NCI-H2227 (cell line): ENCODE results near the gene CNDP1.
"Not testable (repeated sequence)": the region's sequence is repeated elsewhere in the genome, so short reads cannot be mapped to it uniquely, and the experiment has no call there.

Experiments
- DNase-seq: peaks from one replicate; lab custom pipeline; 2025; ENCODE audit not compliant: unreplicated experiment; lab: John Stamatoyannopoulos, UW

The CNDP1 gene, protein sequence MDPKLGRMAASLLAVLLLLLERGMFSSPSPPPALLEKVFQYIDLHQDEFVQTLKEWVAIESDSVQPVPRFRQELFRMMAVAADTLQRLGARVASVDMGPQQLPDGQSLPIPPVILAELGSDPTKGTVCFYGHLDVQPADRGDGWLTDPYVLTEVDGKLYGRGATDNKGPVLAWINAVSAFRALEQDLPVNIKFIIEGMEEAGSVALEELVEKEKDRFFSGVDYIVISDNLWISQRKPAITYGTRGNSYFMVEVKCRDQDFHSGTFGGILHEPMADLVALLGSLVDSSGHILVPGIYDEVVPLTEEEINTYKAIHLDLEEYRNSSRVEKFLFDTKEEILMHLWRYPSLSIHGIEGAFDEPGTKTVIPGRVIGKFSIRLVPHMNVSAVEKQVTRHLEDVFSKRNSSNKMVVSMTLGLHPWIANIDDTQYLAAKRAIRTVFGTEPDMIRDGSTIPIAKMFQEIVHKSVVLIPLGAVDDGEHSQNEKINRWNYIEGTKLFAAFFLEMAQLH

DNA sequence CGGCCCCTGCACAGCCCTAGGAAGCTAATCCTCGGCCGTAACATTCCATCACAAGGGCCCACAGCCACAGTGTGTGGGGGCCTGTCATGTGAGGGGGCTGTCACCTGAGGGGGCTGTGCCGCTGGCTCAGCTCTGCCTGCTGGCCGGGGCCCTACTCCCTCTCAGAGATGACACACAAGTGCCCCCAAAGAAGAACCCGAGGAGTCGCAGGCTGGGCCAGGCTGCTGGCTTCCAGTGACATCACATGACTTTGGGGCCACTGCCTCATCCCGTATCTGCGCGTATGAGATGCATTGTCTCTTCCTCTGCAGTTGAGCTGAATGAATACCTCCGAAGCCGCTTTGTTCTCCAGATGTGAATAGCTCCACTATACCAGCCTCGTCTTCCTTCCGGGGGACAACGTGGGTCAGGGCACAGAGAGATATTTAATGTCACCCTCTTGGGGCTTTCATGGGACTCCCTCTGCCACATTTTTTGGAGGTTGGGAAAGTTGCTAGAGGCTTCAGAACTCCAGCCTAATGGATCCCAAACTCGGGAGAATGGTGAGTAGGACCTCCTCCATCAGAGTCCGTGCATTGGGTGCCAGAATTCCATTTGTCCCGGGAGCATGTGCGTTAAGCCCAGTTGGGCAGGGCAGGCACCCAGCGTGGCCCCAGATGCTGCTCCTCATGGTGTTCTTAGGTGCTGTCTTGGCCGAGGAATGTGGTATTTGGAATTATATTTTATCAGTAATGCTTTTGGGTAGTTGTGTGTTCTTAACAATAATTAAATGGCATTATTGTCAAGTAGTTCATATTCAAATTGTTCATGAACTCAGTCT is at the start of gene CNDP1:
Gene CNDP1 (plus strand): TSS at position 351 of the 820 bp plus-strand sequence. CDS start 168 bp downstream, at position 519.
- DNase-seq: no peak

DNA sequence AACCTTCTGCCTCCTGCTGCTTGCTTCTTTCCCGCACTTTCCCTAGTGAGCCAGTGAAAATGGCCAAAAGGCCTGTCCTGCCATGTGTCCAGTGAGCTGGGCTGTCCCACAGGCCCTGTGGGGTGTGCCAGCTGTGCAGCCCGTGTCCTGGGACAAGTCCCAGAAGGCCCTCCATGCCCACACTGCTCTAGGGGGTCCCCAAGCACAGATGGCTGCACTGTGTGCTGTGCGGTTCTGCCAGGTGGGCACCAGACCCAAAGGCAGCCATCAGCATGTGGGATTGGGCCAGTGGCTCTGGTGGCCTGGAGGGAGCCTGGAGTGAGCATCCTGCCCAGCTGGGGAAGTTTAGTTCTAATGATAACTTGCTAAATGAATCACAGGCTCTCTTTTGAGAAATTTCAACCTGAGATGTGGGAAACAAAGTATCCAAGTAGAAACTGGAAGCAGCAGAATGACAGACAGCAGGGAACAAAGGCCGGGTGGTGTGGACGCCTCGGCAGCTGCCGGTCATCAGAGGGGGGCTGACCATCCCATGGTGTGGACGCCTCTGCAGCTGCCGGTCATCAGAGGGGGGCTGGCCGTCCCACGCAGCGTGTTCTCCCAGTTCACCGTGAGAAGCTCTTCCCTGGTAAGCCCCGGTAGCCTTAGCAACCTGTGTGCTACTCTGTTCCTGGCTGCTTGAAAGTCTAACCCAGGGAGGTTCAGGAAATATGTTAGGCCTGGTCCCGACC is 48.0 kb upstream of the CNDP1 start:
- DNase-seq: no peak

DNA sequence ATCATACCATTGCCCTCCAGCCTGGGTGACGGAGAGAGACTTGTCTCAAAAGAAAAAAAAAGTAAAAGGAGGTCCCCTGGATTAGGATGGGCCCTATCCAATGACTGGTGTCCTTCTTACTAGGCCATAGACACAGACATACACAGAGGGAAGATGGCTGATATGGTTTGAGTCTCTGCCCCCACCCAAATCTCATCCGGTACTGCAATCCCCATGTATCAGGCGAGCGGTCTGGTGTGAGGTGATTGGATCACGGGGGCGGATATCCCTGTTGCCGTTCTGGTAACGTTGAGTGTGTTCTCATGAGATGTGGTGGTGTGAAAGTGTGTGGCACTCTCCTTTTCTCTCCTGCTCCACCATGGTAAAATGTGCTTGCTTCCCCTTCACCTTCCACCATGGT is 45.9 kb upstream of the CNDP1 start:
- no peak for DNase-seq

DNA sequence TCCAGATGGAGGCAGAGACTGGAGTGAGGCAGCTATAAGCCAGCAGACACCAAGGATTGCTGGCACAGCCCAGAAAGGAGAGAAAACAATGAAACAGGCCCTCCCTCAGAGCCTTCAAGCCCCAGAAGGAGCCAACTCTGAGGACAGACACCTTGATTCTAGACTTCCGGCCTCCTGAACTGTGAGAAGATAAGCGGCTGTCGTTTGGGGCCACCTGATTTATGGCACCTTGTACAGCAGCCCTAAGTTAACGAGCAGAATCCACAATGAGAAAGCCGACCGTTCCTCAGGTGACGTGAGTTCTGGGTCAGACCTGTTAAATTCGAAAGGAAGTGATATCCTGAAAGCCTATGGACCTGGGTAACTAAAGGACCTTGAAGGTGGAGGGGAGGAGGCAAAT is 45.4 kb upstream of the CNDP1 start:
- no peak for DNase-seq

DNA sequence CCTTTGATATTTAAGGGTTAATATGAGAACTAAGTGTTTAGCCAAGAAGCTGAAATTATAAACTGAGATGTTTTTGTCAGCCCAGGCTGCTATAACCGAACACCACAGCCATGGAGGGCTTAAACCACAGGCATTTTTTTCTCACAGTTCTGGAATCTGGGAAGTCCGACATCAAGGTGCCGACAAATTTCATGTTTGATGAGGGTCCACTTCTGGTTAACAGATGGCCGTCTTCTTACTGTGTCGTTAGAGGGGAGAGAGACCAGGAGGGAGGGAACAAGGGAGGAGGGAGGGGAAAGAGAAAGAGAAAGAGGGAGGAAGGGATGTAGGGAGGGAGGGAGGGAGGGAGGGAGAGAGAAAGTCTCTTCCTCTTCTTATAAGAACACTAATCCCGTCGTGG is 44.6 kb upstream of the CNDP1 start:
- DNase-seq: no peak

DNA sequence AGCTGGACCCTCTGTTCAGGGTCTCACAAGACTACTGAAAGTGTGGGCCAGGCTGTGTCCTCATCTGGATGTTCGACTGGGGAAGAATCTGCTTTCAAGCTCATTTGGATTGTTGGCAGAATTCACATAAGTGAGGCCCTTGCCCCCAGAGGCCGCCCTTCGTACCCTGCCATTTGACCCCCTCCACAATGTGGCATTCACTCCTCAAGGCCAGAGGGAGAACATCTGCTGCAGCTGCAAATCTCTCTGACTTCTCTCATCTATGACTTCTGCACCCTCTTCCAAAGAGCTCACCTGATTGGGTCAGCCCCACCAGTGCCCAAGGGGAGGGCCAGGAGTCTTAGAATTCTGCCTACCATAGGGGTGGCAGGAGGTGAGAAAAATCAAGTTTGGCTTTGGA is 42.0 kb upstream of the CNDP1 start:
- DNase-seq: no peak

DNA sequence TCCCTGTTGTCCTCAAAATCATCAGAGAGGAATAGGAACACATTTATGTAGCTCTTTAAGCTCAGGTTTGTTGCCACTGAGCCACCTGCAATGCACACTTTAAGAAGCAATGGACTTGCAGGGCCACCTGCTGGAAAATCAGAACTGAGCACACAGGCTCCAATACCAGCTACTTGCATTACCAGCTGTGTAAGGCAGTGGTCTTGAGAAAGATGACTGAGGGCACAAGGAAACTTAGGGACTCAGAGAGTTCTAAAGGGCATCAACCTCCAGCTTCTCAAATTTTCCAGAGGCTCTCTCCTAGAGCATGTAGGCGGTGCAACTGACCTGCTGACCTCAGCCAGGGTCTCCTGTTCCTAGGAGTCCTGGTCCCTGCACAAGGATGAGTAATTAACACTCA is 40.6 kb upstream of the CNDP1 start:
- peak; percentile 14 for DNase-seq

DNA sequence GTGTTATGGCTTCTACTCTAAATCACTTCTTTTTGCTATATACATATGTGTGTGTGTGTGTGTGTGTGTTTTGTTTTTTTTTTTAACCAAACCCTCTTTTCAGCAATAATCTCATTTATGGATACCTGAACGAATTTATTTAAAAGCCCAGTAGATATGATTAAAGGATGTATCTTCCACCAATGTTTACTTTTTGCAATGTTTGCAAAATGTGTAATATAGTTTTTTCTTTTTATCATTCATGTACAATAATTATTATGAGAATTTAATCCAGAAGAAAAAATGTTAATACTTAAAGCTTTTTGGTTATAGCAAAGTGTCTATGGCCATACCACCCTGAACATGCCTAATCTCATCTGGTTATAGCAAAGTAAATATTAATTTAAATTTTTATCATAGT is 39.8 kb upstream of the CNDP1 start:
- no peak for DNase-seq

DNA sequence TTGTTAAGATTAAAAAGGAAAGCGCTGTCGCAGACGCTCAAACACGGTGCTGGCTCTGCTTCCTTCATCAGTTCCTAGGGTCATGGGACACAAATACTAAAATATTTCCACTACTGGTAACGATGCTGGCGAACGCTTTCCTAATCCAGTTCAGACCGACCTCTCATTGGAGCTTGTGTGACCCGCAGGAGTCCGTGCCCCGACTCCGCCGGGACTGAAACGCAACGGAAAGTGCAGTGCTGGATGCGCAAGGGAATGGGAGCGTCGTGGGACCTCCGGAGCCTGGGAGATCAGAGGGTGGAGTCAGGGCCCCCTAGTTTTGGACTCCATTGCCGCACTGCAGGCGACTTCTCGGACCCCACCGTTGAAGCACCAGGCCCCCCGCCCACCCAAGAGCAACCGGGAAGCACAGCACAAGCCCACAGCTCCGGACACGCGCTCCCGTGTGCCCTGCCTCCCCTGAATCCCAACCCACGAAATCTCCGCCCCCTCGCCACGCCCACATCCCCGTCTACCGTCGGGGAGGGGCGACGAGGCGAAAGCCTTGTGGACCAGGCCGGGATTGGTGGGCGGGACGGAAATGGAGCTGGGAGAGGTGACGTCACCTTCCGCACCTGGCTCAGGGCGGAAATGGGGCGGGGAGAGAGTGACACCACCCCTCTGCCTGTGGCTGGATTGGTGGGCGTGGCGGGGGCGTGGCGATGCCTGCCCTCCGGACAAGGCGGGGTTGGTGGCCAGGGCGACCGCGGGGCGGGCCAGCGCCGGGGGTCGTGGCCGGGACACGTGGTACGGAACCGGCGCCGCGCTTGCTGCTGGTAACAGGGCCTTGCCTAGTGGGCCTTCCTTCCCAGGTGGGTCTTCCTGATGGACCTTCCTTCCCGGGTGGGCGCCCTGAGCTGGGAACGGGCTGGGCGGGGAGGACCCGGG is 38.5 kb upstream of the CNDP1 start, which contains the start of gene CNDP2:
Gene CNDP2 (plus strand): TSS at position 783 of the 927 bp plus-strand sequence. CDS start 3,611 bp downstream, outside the sequence.
- DNase-seq: peak; percentile 99

DNA sequence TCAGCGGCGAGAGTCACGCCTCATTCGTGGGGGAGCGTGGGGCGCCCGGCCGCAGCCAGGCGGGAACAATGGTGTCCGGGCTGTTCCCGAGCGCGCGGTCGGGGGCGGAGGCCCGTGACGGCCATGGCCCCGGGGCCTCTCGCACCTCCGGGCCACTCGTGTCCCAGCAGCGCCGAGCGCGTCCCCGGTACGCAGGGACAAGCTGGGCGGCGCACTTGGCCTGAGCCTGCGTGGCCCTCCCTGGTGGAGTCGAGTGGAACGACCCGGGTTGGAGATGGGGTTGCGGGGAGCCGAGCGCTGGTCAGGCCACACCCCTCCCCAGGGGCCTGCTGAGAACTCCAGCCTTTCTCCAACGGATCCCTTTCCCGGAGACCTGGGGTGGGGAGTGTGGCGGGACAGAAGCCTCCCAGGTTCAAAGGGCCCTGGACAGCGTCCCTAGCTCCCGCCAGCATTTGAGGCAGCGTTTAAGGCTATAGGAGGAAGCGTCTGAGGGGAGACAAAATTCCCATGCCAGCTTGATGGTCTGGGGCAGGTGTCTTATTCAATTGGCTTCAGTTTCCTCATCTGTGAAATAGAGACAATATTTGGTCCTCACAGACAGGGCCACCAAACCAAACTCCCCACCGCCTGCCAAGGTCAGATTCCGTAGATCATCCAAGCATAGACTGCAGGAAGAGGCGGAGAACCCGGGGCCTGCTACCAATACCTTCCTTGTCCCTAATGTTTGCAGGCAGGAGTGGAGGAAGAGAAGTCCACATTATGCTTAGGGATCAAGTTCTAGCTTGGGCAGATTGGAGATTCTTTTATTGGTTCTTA is 37.6 kb upstream of the CNDP1 start:
- DNase-seq: peak; percentile 61

DNA sequence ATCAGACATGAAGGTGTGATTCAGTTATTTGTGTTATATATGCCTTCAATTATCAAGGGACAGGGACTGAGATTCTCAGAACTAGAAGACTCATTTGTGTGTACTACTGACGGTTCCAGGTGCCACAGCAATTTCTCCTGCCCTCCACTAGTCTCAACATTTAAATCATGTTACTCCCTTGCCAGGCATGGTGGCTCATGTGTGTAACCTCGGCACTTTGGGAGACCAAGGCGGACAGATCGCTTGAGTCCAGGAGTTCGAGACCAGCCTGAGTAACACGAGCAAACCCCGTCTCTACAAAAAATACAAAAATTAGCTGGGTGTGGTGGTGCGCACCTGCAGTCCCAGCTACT is 37.0 kb upstream of the CNDP1 start:
- peak; percentile 33 for DNase-seq

DNA sequence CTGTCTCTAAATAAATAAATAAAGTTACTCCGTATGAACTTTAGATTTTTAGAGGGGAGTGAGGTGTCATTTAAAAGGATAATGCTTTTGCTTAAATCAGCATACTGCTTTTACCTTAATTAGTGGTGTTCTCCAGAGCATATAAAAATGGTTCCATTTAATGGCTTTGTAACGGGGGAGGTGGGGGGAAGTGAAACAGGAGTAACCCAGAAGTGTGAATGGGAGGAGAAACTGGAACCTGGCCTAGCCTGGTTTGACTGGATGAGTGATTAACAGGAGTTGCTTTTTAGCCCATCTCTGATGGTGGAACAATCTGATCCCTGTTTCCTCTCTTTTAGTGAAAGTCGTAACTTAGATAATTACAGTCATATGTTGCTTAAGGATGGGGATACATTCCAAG is 36.5 kb upstream of the CNDP1 start:
- DNase-seq: no peak

DNA sequence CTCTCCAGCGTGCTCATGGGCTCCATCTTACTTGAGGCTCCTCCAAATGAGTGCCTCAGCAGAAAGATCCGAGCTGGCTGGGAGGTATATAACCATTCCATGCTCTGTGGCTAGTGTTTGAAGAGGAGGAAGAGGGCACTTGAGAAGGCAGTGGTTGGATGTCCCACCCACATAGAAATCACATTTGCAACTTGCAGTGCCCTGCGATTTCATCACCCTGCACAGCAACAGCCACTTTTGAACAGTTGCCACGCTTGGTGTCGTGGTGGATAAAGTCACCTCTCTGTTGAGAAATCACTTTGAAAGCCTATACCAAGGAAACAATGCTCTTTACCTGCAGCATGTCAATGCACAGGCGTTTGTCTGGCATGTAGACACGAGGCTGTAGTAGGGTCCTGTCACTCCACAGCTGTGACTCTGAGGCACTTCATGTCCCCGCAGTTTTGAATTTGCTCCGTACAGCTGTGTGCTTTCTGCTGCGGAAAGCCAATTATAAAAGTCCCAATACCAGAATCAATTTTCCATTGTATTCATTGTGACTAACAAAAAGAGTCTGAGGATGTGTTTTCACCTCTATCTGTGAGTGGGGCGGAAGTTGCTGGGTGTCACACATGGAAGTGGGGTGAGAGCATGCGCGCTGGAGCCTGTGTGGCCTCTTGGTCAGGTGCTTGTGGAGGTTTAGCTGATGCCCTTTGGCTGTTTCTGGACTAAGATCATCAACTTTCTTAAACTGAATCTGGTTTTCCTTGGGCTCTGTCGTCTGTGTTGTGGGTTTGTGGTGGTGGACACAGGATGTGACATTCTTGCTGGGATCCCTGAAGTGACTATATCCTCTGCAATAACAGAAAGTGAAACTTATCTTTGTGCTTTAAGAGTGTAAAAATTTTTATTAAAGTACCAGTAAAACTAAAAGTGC is 35.3 kb upstream of the CNDP1 start:
- no peak for DNase-seq

DNA sequence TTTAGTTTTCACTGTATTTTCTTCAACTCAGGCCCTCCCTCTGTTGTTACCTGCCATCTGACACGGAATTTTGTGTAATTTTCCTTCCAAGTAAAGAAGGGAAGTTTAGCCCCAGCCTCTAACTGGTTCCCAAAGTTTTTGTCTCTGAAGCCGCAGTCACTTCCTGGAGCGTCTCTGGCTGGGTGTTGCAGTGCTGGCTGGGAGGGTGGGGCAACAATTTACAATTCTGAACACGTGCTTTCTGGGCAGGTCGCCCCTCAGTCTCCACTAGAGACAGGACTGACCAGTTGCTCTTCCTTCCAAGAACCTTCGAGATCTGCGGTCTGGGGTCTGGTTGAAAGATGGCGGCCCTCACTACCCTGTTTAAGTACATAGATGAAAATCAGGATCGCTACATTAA is 34.7 kb upstream of the CNDP1 start:
- no peak for DNase-seq

DNA sequence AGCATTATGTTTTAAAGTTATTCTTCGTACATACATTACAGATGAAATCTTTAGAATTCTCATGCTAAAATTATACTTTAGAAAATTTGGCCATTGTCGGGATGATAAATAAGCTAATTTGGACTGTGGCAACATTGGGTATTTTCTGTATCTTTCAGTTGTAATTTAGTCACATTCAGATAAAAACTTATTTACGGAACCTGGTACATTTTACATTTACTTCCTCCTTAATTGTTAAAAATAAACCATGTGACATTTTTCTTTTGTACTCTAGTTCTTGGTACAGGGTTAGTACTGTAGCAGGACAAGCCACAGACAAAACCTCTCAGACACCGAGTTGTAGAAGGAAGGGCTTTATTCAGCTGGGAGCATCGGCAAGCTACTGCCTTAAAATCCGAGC is 33.9 kb upstream of the CNDP1 start:
- no peak for DNase-seq

DNA sequence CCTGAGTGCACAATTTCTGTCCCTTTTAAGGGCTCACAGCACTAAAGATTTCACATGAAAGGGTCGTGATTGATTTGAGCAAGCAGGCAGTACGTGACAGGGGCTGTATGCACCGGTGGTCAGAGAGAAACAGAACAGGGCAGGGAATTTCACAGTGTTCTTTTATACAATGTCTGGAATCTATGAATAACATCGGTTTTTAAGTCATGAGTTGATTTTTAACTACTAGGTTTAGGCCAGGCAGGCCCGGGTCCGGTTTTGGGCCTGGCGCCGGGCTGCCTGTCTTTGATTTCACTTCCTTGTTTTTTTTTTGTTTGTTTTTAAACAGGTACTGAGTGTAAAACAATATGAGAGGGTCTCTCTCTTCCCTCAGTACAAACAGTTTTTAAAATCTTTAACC is 33.5 kb upstream of the CNDP1 start:
- not testable (repeated sequence) for DNase-seq

DNA sequence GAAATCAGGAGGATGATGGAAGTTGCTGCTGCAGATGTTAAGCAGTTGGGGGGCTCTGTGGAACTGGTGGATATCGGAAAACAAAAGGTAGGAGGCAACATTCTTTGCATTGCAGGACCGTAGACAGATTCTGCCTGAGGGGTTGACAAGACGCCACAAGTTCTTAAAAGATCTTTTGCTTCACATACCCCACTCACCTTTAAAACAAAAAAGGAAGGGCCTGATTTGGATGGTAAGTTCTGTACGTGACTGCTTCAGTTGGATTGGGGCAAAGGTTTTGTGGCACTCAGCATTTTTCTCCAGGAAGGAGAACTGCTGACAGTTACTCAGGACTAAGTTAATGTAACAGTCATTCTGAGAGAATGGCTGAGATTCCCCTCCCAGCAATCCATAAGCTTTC is 32.9 kb upstream of the CNDP1 start:
- no peak for DNase-seq

DNA sequence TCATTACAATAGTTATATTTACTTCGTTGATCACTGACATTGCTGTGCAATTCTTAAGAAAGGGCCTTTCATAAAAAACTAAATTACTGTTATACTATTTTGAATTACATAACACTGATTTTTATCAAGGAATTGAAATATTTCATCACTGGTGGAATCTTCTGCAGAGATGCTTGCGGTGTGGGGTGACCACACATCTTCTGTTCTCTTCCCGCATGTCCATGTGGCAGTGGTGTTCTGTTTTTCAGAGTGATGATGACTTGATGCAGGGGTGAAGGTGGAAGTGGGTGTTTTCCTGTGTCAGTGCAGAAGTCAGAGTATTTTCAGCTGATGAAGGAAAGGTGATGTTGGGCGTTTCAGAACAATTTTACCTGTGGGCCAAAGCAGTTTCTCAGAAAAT is 31.2 kb upstream of the CNDP1 start:
- no peak for DNase-seq
